Measurements from ENCODE around the gene GDF3.

DNA sequence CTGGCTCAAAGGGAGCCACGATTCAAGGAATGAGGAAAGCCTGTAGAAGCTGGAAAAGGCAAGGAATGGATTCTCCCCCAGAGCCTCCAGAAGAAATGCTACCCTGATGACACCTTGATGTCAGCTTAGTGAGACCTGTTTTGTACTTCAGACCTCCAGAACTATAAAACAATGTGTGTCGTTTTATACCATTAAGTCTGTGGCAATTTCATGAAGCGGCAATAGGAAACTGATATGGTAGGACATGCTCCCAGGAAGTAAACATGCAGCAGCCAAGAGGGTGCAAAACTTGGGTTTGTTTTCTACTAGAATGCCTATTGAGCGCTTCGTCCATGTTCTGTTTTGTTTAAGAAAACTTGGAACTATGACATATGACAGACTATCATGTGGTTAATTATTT is 27.4 kb downstream of the GDF3 start:
- TF ChIP-seq, protein P1, sequence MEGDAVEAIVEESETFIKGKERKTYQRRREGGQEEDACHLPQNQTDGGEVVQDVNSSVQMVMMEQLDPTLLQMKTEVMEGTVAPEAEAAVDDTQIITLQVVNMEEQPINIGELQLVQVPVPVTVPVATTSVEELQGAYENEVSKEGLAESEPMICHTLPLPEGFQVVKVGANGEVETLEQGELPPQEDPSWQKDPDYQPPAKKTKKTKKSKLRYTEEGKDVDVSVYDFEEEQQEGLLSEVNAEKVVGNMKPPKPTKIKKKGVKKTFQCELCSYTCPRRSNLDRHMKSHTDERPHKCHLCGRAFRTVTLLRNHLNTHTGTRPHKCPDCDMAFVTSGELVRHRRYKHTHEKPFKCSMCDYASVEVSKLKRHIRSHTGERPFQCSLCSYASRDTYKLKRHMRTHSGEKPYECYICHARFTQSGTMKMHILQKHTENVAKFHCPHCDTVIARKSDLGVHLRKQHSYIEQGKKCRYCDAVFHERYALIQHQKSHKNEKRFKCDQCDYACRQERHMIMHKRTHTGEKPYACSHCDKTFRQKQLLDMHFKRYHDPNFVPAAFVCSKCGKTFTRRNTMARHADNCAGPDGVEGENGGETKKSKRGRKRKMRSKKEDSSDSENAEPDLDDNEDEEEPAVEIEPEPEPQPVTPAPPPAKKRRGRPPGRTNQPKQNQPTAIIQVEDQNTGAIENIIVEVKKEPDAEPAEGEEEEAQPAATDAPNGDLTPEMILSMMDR (conservative IDR thresholded peaks at IDR 0.05 in 1 of 2, IDR thresholded peaks at IDR 0.05 in 1 of 2; ENCODE audit: extremely low read depth in 1 of 2, insufficient read depth in 1 of 2, low read depth in 1 of 2, low read length in 2 of 2): no peak
- TF ChIP-seq EZH2 (IDR thresholded peaks at IDR 0.05; ENCODE audit: borderline replicate concordance, low read length): no peak
